K562 (cell line): ENCODE results near the gene RASSF1.

Experiments used
- IFI16 ChIP-seq: fragments of 250-450 bp; sonication (Bioruptor Pico); IDR thresholded peaks from 2 replicates; pipeline ENCODE4 v2.1.2; 2022; ENCODE audit warnings: mild to moderate bottlenecking, inconsistent platforms
- POLR2A ChIP-seq: fragments of 450-650 bp; conservative IDR thresholded peaks from 2 replicates; pipeline ENCODE4 v1.6.1; 2016
- POLR2AphosphoS5 ChIP-seq: IDR thresholded peaks from 2 replicates; pipeline ENCODE4 v1.6.1; 2011; ENCODE audit warnings: mild to moderate bottlenecking, low read depth, low read length, moderate library complexity; ENCODE audit not compliant: control insufficient read depth, insufficient read depth
- RERE ChIP-seq: sonication (generic); formaldehyde crosslinking; IDR thresholded peaks from 2 replicates; pipeline ENCODE4 v1.8.0; 2023; ENCODE audit warnings: missing genetic modification reagents, mild to moderate bottlenecking, borderline replicate concordance
- SP2 ChIP-seq: IDR thresholded peaks from 2 replicates; pipeline ENCODE4 v1.6.1; 2011; ENCODE audit warnings: mild to moderate bottlenecking, low read depth, low read length, moderate library complexity; ENCODE audit not compliant: poor library complexity, severe bottlenecking; ENCODE audit errors: extremely low read depth
- ZFP91 ChIP-seq: sonication (generic); formaldehyde crosslinking; IDR thresholded peaks from 2 replicates; pipeline ENCODE4 v1.8.0; 2022; ENCODE audit warnings: mild to moderate bottlenecking, missing genetic modification reagents
- ZNF449 ChIP-seq: fragments of 250-450 bp; sonication (Bioruptor Pico); IDR thresholded peaks from 2 replicates; pipeline ENCODE4 v1.8.0; 2022; ENCODE audit warnings: moderate library complexity, mild to moderate bottlenecking, inconsistent platforms
- TF ChIP-seq, protein P1 (sequence below), 3 experiments: IDR thresholded peaks in 2 of 3; conservative IDR thresholded peaks in 1 of 3; 2 replicates each; pipeline ENCODE4 v1.5.1; 2011 to 2012; ENCODE audit warnings: low read length in 3 of 3, mild to moderate bottlenecking in 3 of 3, control low read depth in 2 of 3, improper control_type of control experiment in 1 of 3, inconsistent platforms in 1 of 3, low read depth in 1 of 3, mixed read lengths in 1 of 3, moderate library complexity in 1 of 3; ENCODE audit not compliant: insufficient read depth in 2 of 3

DNA sequence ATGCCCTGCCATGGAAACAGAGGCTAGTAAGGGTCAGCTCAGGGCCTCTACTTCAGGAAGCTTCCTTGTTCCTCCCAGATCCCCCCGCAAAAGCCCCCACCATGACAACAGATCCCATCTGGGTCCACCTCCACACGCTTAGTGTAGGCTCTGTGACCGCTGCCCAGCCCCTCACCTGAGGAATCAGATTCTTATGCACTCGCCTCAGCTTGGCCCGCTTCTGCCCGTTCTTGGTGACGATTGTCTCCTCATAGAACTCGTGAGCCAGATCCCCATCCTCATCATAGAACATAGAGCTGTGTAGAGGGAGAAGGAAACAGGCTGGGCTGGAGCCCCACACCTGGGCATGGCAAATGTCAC, 14.5 kb downstream of the RASSF1 start:
- TF ChIP-seq SP2 (no peak), POLR2A (no peak), IFI16 (CRISPR knock-in tag) (no peak), RERE (no peak), ZFP91 (no peak), POLR2AphosphoS5 (no peak), ZNF449 (CRISPR knock-in tag) (no peak)
- TF ChIP-seq, protein P1, sequence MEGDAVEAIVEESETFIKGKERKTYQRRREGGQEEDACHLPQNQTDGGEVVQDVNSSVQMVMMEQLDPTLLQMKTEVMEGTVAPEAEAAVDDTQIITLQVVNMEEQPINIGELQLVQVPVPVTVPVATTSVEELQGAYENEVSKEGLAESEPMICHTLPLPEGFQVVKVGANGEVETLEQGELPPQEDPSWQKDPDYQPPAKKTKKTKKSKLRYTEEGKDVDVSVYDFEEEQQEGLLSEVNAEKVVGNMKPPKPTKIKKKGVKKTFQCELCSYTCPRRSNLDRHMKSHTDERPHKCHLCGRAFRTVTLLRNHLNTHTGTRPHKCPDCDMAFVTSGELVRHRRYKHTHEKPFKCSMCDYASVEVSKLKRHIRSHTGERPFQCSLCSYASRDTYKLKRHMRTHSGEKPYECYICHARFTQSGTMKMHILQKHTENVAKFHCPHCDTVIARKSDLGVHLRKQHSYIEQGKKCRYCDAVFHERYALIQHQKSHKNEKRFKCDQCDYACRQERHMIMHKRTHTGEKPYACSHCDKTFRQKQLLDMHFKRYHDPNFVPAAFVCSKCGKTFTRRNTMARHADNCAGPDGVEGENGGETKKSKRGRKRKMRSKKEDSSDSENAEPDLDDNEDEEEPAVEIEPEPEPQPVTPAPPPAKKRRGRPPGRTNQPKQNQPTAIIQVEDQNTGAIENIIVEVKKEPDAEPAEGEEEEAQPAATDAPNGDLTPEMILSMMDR (IDR thresholded peaks at IDR 0.05 in 2 of 3, conservative IDR thresholded peaks at IDR 0.05 in 1 of 3; ENCODE audit: insufficient read depth in 2 of 3, low read depth in 1 of 3, low read length in 3 of 3): no peak
